Activated CD4-positive, alpha-beta T cell treated with anti-CD3 and anti-CD28 coated beads for 24 hours (primary cell): ENCODE data around the gene DBI.
"Not testable (repeated sequence)": the region's sequence is repeated elsewhere in the genome, so short reads cannot be mapped to it uniquely, and the experiment has no call there.

Source experiments
- DNase-seq, 2 donors: peaks; one replicate each; pipeline ENCODE4 v3.0.0-alpha.2; 2020; ENCODE audit warnings: low read depth in 2 of 2

The DBI gene

DNA sequence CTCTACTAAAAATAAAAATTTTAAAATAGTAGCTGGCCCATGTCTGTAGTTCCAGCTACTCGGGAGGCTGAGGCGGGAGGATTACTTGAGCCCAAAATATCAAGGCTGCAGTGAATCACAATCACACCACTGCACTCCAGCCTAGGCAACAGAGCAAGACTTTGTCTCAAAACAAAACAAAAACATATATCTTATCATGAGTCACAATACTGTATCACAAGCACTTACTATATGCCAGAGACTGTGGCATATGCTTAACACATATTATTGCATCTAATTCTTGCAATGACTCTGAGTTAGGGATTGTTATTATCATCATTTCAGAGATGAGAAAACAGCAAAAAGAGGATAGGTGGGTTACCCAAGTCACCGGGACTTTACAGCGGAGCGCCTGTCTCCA, 35.3 kb downstream of the DBI start:
- no peak for DNase-seq

- no peak for DNase-seq
Observed at GRCh38 chr2:119402645-119403560, 36.1 kb downstream of the DBI start.

GRCh38 chr2:119403618-119404017, 36.8 kb downstream of the DBI start:
- not testable (repeated sequence) for DNase-seq

- no peak for DNase-seq
Observed at GRCh38 chr2:119405151-119405550, 38.4 kb downstream of the DBI start.

- no peak for DNase-seq
Observed at GRCh38 chr2:119407430-119408220, 40.8 kb downstream of the DBI start.

GRCh38 chr2:119408221-119408619, 41.4 kb downstream of the DBI start:
- no peak for DNase-seq

- no peak for DNase-seq
Observed at GRCh38 chr2:119409506-119409905, 42.7 kb downstream of the DBI start.

GRCh38 chr2:119414894-119415293, 48.1 kb downstream of the DBI start:
- no peak for DNase-seq

- DNase-seq: no peak
Observed at GRCh38 chr2:119415630-119416029, 48.9 kb downstream of the DBI start.

- DNase-seq: no peak
Observed at GRCh38 chr2:119416299-119416923, 49.6 kb downstream of the DBI start.

DNA sequence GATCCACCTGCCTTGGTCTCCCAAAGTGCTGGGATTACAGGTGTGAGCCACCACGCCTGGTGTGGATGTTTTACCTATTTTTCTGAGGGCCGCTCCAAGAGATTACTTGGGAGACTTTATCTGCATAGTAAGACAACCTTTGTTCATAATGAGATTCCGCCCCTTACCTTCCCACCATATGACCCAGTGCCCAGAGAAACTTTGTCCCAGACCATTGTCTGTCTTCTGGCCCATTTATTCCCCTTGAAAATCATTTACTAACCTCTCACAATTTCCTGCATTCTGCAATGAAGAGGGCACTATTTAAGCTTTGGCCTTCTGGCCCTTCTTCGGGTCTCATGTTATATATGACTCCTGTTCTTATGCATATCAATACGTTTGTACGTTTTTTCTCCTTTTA, 51.1 kb downstream of the DBI start:
- DNase-seq: no peak

GRCh38 chr2:119419065-119419464, 52.3 kb downstream of the DBI start:
- no peak for DNase-seq

DNA sequence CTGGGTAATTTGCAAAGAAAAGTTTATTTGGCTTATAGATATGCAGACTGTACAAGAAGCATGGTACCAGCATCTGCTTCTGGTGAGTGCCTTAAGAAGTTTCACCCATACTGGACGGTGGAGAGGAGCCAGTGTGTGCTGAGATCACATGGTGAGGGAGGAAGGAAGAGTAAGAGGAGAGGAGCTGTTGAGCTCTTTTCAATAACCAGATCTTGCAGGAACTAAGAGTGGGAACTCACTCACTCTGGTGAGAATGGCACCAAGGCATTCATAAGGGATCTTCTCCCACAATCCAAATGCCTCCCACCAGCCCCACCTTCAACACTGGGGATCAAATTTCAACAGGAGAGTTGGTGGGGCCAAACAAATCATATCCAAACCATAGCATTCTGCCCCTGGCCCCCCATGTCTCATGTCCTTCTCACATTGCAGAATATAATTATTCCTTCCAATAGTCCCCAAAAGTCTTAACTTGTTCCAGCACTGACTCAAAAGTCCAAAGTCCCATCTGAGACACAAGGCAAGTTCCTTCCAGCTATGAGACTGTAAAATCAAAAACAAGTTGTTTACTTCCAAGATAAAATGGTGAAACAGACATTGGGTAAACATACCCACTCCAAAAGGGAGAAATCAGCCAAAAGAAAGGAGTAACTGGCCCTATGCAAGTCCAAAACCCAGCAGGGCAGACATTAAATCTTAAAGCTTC, 53.2 kb downstream of the DBI start:
- DNase-seq: no peak

GRCh38 chr2:119421304-119421703, 54.5 kb downstream of the DBI start:
- DNase-seq: no peak

- DNase-seq: no peak
Observed at GRCh38 chr2:119421741-119422140, 55.0 kb downstream of the DBI start.
